Mesodermal cell (in vitro differentiated cells): Measurements from ENCODE around the gene SEBOX.

ENCODE experiments used
- H3K27ac ChIP-seq: 2 replicates; pipeline ENCODE4 v1.7.0; 2013; ENCODE audit warnings: mild to moderate bottlenecking, low read depth, low read length, moderate library complexity; ENCODE audit not compliant: severe bottlenecking
- H3K36me3 ChIP-seq: 2 replicates; pipeline ENCODE4 v1.7.1; 2013; ENCODE audit warnings: mild to moderate bottlenecking, low read length, moderate library complexity; ENCODE audit not compliant: control insufficient read depth, insufficient read depth
- H3K4me1 ChIP-seq: one replicate; pipeline ENCODE4 v1.7.1; 2013; ENCODE audit warnings: mild to moderate bottlenecking, low read length; ENCODE audit not compliant: insufficient read depth, control insufficient read depth, poor library complexity, severe bottlenecking
- H3K4me3 ChIP-seq: 2 replicates; pipeline ENCODE4 v1.7.0; 2013; ENCODE audit warnings: low read length, control low read depth, mild to moderate bottlenecking; ENCODE audit not compliant: insufficient read depth, poor library complexity, severe bottlenecking; ENCODE audit errors: extremely low read depth
- H3K9me3 ChIP-seq: 2 replicates; pipeline ENCODE4 v1.7.1; 2013; ENCODE audit warnings: mild to moderate bottlenecking, low read length, moderate library complexity; ENCODE audit not compliant: control insufficient read depth
- whole genome bisulfite sequencing, 2 experiments: methylation state at CpG; one replicate each; pipeline ENCODE4 v1.1.5; 2013; ENCODE audit warnings: missing lambda C conversion rate in 2 of 2; ENCODE audit not compliant: insufficient coverage in 2 of 2; 5-methylcytosine and 5-hydroxymethylcytosine counted together

The SEBOX gene

DNA sequence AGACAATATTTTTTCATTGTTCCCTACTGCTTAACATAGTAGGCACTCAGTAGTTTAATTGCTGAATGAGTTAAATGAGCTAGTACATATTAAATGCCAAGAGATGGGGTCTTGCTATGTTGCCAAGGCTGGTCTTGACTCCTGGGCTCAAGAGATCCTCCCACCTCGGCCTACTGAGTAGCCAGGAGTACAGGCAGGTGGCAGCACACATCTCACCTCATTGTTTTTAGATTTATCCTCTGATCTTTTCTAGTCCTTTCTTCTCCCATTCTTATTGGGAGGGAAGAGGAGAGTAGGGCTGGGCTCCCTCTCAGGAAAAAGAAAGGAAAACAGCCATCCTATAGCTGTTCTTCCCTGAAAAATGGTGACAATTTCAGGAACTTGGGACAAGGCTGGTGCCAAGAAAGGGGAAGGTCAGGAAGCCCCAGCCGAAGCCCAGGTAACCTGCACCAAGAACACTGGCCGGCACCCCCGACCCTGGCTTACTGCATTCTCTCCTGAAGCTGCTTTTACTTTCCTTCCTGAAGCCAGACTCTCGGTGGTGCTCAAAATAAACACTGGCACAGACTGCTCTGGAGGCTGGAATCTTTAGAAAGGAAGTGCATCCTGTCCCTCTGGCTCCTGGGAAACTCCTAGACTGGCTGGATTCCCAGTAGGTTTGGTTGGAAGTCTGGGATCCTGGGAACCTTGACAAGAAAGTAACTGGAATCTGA is 26.8 kb downstream of the SEBOX start:
- H3K9me3 ChIP-seq, result no peaks in the 10 kb centered on the region
- 78 to 80% methylated on average over 2 to 3 of the region's 5 CpGs for WGBS, 2 experiments
- peak overlapping the region; percentile 14 for H3K4me3 ChIP-seq
- peaks cover 27% of the 10 kb centered on the region for H3K4me1 ChIP-seq
- H3K36me3 ChIP-seq, result peaks cover 63% of the 10 kb centered on the region
- H3K27ac ChIP-seq, result peak overlapping the region; percentile 73

DNA sequence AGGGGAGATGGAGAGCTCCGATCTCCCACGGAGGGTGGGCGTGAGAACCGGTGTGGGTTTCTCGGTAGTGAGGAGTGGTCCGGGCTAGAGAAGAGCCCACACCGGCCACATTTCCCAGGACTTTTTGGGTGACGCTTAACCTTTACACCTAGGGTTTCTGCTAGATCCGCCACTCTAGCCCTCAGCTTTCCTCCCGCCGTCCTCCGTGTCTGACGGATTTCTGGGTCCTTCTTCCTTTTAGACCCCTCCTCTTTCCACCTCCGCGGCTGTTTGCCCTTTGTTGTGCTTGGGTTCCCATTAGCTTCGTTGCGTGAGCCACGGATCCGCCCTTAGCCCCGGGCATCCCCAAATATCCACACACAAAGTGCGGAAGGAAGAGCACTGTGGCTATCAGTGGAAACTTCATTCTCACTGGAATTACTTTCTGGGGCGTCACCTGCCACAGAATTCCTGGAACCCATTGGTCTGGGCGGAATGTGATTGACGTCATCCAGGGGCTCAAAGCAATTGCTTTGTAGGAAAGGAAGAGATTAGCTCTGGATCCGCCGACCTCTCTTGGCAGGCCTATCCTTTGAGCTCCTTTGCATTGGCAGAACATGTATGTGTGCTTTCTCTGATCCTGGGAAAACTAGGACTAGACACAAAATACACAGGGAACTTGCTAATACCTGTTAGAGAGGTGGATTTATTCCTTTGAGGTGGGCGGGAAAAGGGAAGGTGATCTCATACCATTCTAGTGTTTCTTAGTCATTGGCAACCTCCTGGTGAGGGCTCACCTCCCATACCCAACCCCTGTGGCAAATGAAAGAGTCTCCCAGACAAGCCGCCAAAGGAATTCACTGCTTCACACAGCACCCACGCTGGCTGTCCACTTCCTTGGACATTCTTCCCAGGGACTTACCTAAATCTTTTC is 28.8 kb downstream of the SEBOX start:
- WGBS, 2 experiments, result 3 to 4% methylated on average over 19 to 28 of the region's 29 CpGs
- H3K9me3 ChIP-seq, result no peaks in the 10 kb centered on the region
- H3K27ac ChIP-seq, result peak overlapping the region; percentile 97
- peak overlapping the region; percentile 90 for H3K4me3 ChIP-seq
- peaks cover 27% of the 10 kb centered on the region for H3K4me1 ChIP-seq
- peaks cover 44% of the 10 kb centered on the region for H3K36me3 ChIP-seq

DNA sequence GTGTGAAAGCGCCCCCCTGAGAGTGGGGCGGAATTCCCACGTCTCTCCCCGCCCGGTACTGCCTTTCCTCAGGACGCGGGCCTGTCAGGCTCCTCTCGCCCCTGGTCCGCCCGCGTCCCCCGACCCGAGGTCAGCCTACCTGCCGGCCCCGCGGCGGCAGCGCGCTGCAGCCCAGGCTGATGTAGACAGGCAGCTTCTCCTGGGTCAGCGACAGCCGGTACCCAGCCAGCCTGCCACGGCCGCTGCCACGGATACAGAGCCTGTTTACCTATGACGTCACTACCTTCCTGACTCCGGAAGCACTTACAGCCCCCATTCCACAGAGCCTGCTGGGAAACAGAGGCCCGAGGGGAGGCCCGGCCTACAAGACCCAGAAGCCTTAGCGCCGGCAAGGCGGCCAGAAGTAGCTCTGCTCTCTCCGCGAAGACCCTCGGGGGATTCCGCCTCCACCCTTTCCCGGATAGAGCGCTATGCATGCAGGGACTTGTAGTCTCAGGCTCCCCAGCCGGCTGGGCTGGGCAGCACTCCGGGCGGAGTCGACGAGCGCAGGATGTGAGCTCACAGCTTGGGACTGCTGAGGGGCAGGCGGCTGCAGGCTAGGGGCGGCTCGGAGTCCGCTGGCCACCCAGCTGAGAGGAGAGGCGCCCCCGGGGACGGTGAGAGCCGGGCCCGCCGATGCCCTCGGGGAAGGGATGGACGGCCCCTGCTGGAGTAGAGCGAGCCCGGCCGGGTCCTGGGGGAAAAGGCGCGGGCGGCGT is 29.6 kb downstream of the SEBOX start, which contains the start of the genes IFT20 and TNFAIP1:
Gene IFT20, minus strand, starts transcription at position 272 of the 758 bp plus-strand sequence. CDS start 3,487 bp downstream, outside the sequence.
Gene TNFAIP1, plus strand, starts transcription at position 561 of the 758 bp plus-strand sequence. CDS start 3,761 bp downstream, outside the sequence.
- H3K27ac ChIP-seq, result peak within 1 kb of the TSS; percentile 97
- WGBS, 2 experiments, result 0 to 1% methylated on average over 41 to 55 of the region's 62 CpGs
- H3K4me3 ChIP-seq, result peak within 1 kb of the TSS; percentile 90
- no peaks in the 10 kb centered on the region for H3K9me3 ChIP-seq
- H3K36me3 ChIP-seq, result peaks cover 43% of the 10 kb centered on the region
- H3K4me1 ChIP-seq, result peaks cover 27% of the 10 kb centered on the region

DNA sequence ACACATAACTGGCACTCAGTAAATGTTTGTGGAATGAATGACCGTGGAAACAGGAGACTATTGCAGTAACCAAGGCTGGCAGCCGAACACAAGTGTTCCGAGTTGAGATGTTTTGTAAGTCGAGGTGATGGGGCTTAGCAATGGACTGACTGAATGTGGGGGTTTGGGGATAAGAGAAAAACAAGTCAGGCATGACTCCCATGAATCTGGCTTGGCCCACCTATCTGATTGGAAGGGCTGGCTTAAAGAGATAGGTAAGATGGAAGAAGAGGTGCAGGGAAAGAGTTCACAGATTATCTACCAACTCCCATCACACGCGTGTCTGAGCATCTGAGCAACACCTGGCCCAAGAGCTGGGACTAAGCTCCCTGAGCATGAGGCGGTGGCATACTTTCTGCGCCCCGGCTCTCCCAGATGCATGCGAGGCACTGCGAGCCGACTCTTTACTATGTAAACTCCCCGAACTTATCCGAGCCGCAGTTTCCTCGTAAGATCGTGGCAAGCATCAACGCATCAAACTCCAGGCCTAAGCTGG is 30.3 kb downstream of the SEBOX start:
- 20% methylated on average over 16 of the region's 18 CpGs for WGBS, 2 experiments
- Histone ChIP-seq H3K9me3 (no peaks in the 10 kb centered on the region), H3K4me1 (peaks cover 27% of the 10 kb centered on the region), H3K27ac (peak overlapping the region; percentile 96), H3K4me3 (peak overlapping the region; percentile 90), H3K36me3 (peaks cover 42% of the 10 kb centered on the region)

DNA sequence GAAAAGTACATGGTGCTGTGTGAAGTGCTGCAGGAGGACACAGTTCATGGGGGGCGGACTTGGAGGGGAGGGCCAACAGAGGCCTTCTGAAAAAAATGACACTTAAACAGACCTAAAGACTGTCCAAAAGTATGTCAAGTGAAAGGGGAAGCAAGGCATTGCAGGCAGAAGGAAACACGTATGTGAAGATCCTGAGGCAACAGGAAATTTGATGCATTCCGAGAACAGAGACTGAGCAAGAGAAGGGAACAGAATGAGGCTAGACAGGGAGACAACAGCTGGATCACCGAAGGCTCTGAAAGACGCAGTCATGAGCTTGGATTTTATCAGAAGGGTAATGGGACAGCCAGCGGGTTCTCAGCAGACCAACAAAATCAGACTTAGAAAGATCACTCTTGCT is 30.8 kb downstream of the SEBOX start:
- peaks cover 27% of the 10 kb centered on the region for H3K4me1 ChIP-seq
- no peaks in the 10 kb centered on the region for H3K9me3 ChIP-seq
- peaks cover 40% of the 10 kb centered on the region for H3K36me3 ChIP-seq
- H3K4me3 ChIP-seq, result peak overlapping the region; percentile 90
- H3K27ac ChIP-seq, result peak overlapping the region; percentile 96
- WGBS, 2 experiments, result 83 to 85% methylated on average over 6 of the region's 6 CpGs

DNA sequence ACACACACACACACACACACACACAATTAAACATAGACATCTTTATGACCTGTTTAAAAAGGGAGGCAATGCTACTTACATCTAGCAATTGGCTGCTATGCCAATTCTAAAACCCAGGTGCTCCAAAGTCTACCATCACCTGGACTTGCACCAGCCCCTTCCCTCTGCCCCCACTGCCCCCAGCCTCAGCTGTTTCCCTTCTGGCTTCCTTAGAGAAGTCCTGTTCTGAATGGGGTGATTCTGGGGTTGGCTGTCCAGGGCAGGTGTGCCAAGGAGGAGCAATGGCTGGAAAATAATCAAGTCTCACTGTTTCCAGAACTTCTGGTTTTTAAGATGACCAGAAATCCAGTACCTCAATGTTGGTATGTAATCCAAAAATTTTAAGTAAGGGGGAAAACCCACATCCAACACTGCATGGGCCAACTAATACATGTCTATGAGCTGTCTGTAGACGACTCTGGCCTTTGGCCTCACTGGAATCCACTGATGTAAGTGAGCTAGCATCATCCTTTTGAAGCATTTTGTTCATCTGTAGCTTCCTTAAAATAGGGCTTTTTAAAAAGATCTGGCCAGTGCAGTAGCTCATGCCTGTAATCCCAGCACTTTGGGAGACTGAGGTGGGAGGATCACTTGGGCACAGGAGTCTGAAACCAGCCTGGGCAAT is 31.8 kb downstream of the SEBOX start:
- 70% methylated on average over 1 of the region's 1 CpG; no CpG with 5 or more reads in 1 of the 2 experiments for WGBS, 2 experiments
- no peaks in the 10 kb centered on the region for H3K9me3 ChIP-seq
- no peak overlapping the region for H3K4me3 ChIP-seq

DNA sequence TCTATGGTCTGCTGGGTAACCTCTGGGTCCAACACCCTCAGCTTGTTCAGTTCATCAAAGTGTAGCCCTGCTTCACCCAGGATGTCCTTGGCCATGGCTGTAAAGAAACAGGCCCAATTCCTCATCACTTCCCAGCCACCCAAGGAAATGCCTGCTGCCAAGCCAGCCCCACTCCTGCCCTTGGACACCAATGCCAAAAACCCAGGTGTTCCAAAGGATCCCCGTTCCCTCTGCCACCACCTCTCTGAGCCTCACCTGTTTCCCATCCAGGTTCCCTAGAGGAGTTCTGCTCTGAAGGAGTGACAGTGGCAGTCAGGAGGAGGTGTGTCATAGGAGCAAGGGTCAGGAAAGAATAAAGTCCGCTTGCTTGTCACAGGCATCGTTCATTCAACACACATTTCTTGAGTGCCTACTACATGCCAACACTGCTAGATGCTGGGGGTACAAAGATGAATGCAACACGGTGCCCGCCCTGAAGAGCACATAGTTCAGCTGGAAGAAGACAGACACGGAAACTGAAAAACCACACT is 33.0 kb downstream of the SEBOX start:
- H3K36me3 ChIP-seq, result peaks cover 41% of the 10 kb centered on the region
- no peak overlapping the region for H3K4me3 ChIP-seq
- peaks cover 10% of the 10 kb centered on the region for H3K4me1 ChIP-seq
- 94 to 98% methylated on average over 5 of the region's 6 CpGs for WGBS, 2 experiments
- H3K27ac ChIP-seq, result no peak overlapping the region
- H3K9me3 ChIP-seq, result no peaks in the 10 kb centered on the region

More for the DNA sequence above, 31.8 kb downstream of the SEBOX start:
- Histone ChIP-seq H3K36me3 (peaks cover 41% of the 10 kb centered on the region), H3K27ac (no peak overlapping the region), H3K4me1 (peaks cover 22% of the 10 kb centered on the region)

DNA sequence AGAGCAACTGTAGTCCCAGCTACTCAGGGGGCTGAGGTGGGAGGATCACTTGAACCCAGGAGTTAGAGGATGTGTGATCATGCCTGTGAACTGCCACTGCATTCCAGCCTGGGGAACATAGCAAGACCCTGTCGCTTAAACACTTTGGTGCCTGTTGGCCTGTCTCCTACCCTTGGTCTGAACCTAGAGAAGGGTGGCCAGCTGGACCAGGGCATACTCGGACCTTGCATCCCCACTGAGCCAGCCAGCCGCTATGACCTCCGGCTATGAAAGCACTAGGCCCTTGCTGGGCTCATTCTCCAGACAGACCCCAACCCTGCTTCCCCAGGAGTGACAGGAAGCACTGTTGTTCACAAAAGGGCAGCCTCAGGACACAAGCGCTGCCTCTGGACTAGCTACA is 34.3 kb downstream of the SEBOX start:
- H3K4me1 ChIP-seq, result peaks cover 8% of the 10 kb centered on the region
- 92 to 93% methylated on average over 5 of the region's 5 CpGs for WGBS, 2 experiments

DNA sequence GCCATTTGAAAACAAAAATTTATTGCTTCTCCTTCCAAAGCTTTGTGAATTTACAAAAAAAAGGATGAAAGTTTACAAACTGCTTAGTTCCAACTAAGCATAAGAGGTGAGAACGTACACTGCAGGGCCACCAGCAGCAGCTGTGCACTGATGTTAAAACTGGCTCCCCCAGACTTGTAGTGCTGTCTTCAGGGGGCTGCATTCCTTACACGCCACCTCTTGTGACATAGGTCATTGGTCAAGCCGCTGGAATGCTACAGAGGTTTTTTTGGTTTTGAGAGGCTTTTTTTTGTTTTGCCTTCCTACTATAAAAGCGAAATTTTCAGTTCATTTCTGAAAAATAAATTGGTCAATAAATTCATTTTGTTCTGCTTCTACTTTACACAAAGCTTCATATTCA is 36.7 kb downstream of the SEBOX start:
- Histone ChIP-seq H3K27ac (no peak overlapping the region), H3K4me3 (no peak overlapping the region), H3K36me3 (peaks cover 68% of the 10 kb centered on the region), H3K4me1 (peaks cover 8% of the 10 kb centered on the region), H3K9me3 (no peaks in the 10 kb centered on the region)
- WGBS, 2 experiments, result 83% methylated on average over 2 of the region's 4 CpGs

More for the DNA sequence above, 34.3 kb downstream of the SEBOX start:
- Histone ChIP-seq H3K36me3 (peaks cover 52% of the 10 kb centered on the region), H3K4me3 (no peak overlapping the region), H3K9me3 (no peaks in the 10 kb centered on the region), H3K27ac (no peak overlapping the region)
